Left ventricle myocardium inferior (tissue), 1 donor: ENCODE results near the gene OVCA2. TPM values are rescaled to one million over a fixed set of nuclear protein-coding genes. Genes with fewer than 3 reads are reported as not detected.

Experiments
- DNase-seq: peaks from one replicate; pipeline ENCODE4 v3.0.0-alpha.2; 2020
- H3K27ac ChIP-seq: fragments of 200-600 bp; replicated peaks from 2 replicates; pipeline ENCODE4 v1.8.0; 2021
- H3K27me3 ChIP-seq: fragments of 200-600 bp; 2 replicates; pipeline ENCODE4 v1.8.0; 2021; ENCODE audit warnings: low read depth
- H3K36me3 ChIP-seq: fragments of 200-600 bp; 2 replicates; pipeline ENCODE4 v1.8.0; 2021
- H3K4me1 ChIP-seq: fragments of 200-600 bp; 2 replicates; pipeline ENCODE4 v1.8.0; 2021
- H3K4me3 ChIP-seq: fragments of 200-600 bp; 2 replicates; pipeline ENCODE4 v1.8.0; 2021; ENCODE audit warnings: mild to moderate bottlenecking, moderate library complexity
- H3K9me3 ChIP-seq: fragments of 200-600 bp; replicated peaks from 2 replicates; pipeline ENCODE4 v1.8.0; 2021
- intact Hi-C: fragments of 100-400 bp; cut with micrococcal nuclease; formaldehyde crosslinking; loops from one replicate; pipeline ENCODE4 v1.11.0; 2022
- total RNA-seq: library from RNA; stranded (reverse); fragmentation: NEBNext Ultra II Directional; extraction: Animal tissue kit (Norgen Biotek cat#: 25700); gene quantifications from one replicate; pipeline ENCODE4 v1.2.1, GENCODE V29; 2021
- TF ChIP-seq, protein P1 (sequence below): fragments of 200-600 bp; IDR thresholded peaks from 2 replicates; pipeline ENCODE4 v1.8.0; 2021; ENCODE audit warnings: antibody characterized with exemption, mild to moderate bottlenecking, borderline replicate concordance
- donor health status: DM: no; HTN: yes; CAD: no; lungs with severe emphysema.

OVCA2 gene
- total RNA-seq, 1 donor from 2014 or later, result 16.6 TPM

- DNase-seq, result no peak
- Histone ChIP-seq H3K27me3 (no peaks in the 10 kb centered on the region), H3K9me3 (no peaks in the 10 kb centered on the region), H3K27ac (no peak overlapping the region), H3K4me1 (peaks cover 22% of the 10 kb centered on the region), H3K4me3 (no peak overlapping the region), H3K36me3 (no peaks in the 10 kb centered on the region)
- TF ChIP-seq, protein P1, sequence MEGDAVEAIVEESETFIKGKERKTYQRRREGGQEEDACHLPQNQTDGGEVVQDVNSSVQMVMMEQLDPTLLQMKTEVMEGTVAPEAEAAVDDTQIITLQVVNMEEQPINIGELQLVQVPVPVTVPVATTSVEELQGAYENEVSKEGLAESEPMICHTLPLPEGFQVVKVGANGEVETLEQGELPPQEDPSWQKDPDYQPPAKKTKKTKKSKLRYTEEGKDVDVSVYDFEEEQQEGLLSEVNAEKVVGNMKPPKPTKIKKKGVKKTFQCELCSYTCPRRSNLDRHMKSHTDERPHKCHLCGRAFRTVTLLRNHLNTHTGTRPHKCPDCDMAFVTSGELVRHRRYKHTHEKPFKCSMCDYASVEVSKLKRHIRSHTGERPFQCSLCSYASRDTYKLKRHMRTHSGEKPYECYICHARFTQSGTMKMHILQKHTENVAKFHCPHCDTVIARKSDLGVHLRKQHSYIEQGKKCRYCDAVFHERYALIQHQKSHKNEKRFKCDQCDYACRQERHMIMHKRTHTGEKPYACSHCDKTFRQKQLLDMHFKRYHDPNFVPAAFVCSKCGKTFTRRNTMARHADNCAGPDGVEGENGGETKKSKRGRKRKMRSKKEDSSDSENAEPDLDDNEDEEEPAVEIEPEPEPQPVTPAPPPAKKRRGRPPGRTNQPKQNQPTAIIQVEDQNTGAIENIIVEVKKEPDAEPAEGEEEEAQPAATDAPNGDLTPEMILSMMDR, result no peak
- intact Hi-C loops, result no loop called here
These were observed 38.3 kb upstream of the OVCA2 start for GRCh38 chr17:2003525-2003924.

GRCh38 chr17:2004435-2004952 lies 37.3 kb upstream of the OVCA2 start:
- no peak overlapping the region for H3K4me3 ChIP-seq
- TF ChIP-seq, protein P1, result no peak
- no peaks in the 10 kb centered on the region for H3K9me3 ChIP-seq
- no peaks in the 10 kb centered on the region for H3K36me3 ChIP-seq
- no peak overlapping the region for H3K27ac ChIP-seq
- no peak for DNase-seq
- H3K4me1 ChIP-seq, result peaks cover 13% of the 10 kb centered on the region
- H3K27me3 ChIP-seq, result no peaks in the 10 kb centered on the region
- intact Hi-C loops, result no loop called here

GRCh38 chr17:2008332-2009126 lies 33.3 kb upstream of the OVCA2 start:
- Histone ChIP-seq H3K27ac (no peak overlapping the region), H3K4me1 (peaks cover 11% of the 10 kb centered on the region), H3K27me3 (no peaks in the 10 kb centered on the region), H3K9me3 (no peaks in the 10 kb centered on the region), H3K4me3 (no peak overlapping the region), H3K36me3 (no peaks in the 10 kb centered on the region)
- TF ChIP-seq, protein P1, result no peak
- DNase-seq, result no peak
- intact Hi-C loops, result no loop called here

- peaks cover 18% of the 10 kb centered on the region for H3K4me1 ChIP-seq
- no peak overlapping the region for H3K27ac ChIP-seq
- DNase-seq, result no peak
- no peaks in the 10 kb centered on the region for H3K9me3 ChIP-seq
- H3K4me3 ChIP-seq, result no peak overlapping the region
- intact Hi-C loops, result no loop called here
- TF ChIP-seq, protein P1, result no peak
- no peaks in the 10 kb centered on the region for H3K36me3 ChIP-seq
- H3K27me3 ChIP-seq, result no peaks in the 10 kb centered on the region
These were observed 32.1 kb upstream of the OVCA2 start for GRCh38 chr17:2009737-2010136.

- DNase-seq, result no peak
- Histone ChIP-seq H3K4me3 (no peak overlapping the region), H3K9me3 (no peaks in the 10 kb centered on the region), H3K4me1 (peaks cover 27% of the 10 kb centered on the region), H3K36me3 (no peaks in the 10 kb centered on the region), H3K27me3 (no peaks in the 10 kb centered on the region), H3K27ac (peak overlapping the region; percentile 66)
- intact Hi-C loops, result no loop called here
- TF ChIP-seq, protein P1, result no peak
These were observed 30.1 kb upstream of the OVCA2 start for GRCh38 chr17:2011411-2012371.
